H9 (cell line): Measurements from ENCODE around the gene OPN1SW. TPM values are rescaled to one million over a fixed set of nuclear protein-coding genes. Genes with fewer than 3 reads are reported as not detected.

Source experiments
- DNase-seq: peaks from one replicate; pipeline ENCODE4 v3.0.0-alpha.2; 2017
- H2AFZ ChIP-seq: one replicate; pipeline ENCODE4 v1.6.1; 2013; ENCODE audit warnings: mild to moderate bottlenecking, low read length, control low read depth, moderate library complexity
- H2AK5ac ChIP-seq: 2 replicates; pipeline ENCODE4 v1.6.1; 2013; ENCODE audit warnings: low read length, control low read depth, mixed read lengths; ENCODE audit not compliant: insufficient read length
- H2BK120ac ChIP-seq: one replicate; pipeline ENCODE4 v1.6.1; 2013; ENCODE audit warnings: low read depth, mild to moderate bottlenecking, low read length, control low read depth, inconsistent platforms; ENCODE audit not compliant: poor library complexity, severe bottlenecking
- H2BK12ac ChIP-seq: 2 replicates; pipeline ENCODE4 v1.6.1; 2013; ENCODE audit warnings: low read length, control low read depth, mixed read lengths, low read depth; ENCODE audit not compliant: insufficient read length
- H2BK15ac ChIP-seq: 2 replicates; pipeline ENCODE4 v1.6.1; 2013; ENCODE audit warnings: low read depth, low read length, control low read depth
- H2BK20ac ChIP-seq: one replicate; pipeline ENCODE4 v1.6.1; 2013; ENCODE audit warnings: low read depth, mild to moderate bottlenecking, low read length, control low read depth, inconsistent platforms; ENCODE audit not compliant: poor library complexity, severe bottlenecking
- H2BK5ac ChIP-seq: 2 replicates; pipeline ENCODE4 v1.6.1; 2013; ENCODE audit warnings: low read length, control low read depth, mixed read lengths; ENCODE audit not compliant: insufficient read length
- H3K14ac ChIP-seq: 2 replicates; pipeline ENCODE4 v1.6.1; 2013; ENCODE audit warnings: low read length, control low read depth; ENCODE audit not compliant: insufficient read depth
- H3K18ac ChIP-seq: 2 replicates; pipeline ENCODE4 v1.6.1; 2013; ENCODE audit warnings: low read depth, mild to moderate bottlenecking, mixed read lengths, low read length, control low read depth; ENCODE audit not compliant: insufficient read length
- H3K23ac ChIP-seq: 2 replicates; pipeline ENCODE4 v1.6.1; 2013; ENCODE audit warnings: low read length, control low read depth, mixed read lengths, low read depth; ENCODE audit not compliant: insufficient read length
- H3K23me2 ChIP-seq: 2 replicates; pipeline ENCODE4 v1.6.1; 2013; ENCODE audit warnings: low read depth, mild to moderate bottlenecking, mixed read lengths, low read length, control low read depth; ENCODE audit not compliant: insufficient read length, poor library complexity, severe bottlenecking
- H3K27ac ChIP-seq: 2 replicates; pipeline ENCODE4 v1.5.1; 2013; ENCODE audit warnings: low read length, control low read depth, mixed read lengths, low read depth; ENCODE audit not compliant: insufficient read length
- H3K27me3 ChIP-seq: 2 replicates; pipeline ENCODE4 v1.6.1; 2013; ENCODE audit warnings: low read length, control low read depth, inconsistent platforms; ENCODE audit not compliant: insufficient read depth
- H3K4ac ChIP-seq: 2 replicates; pipeline ENCODE4 v1.6.1; 2013; ENCODE audit warnings: low read depth, mild to moderate bottlenecking, control low read depth, inconsistent platforms, low read length, moderate library complexity
- H3K4me1 ChIP-seq: 2 replicates; pipeline ENCODE4 v1.6.1; 2013; ENCODE audit warnings: low read length, control low read depth, inconsistent platforms; ENCODE audit not compliant: insufficient read depth
- H3K4me2 ChIP-seq: 2 replicates; pipeline ENCODE4 v1.6.1; 2013; ENCODE audit warnings: low read length, control low read depth, mixed read lengths; ENCODE audit not compliant: insufficient read length, insufficient read depth
- H3K56ac ChIP-seq: 2 replicates; pipeline ENCODE4 v1.6.1; 2013; ENCODE audit warnings: low read depth, mild to moderate bottlenecking, mixed read lengths, low read length, control low read depth; ENCODE audit not compliant: insufficient read length
- H3K79me1 ChIP-seq: 2 replicates; pipeline ENCODE4 v1.6.1; 2013; ENCODE audit warnings: low read depth, mild to moderate bottlenecking, moderate library complexity, low read length, control low read depth, inconsistent platforms; ENCODE audit not compliant: insufficient read depth, poor library complexity, severe bottlenecking
- H3K79me2 ChIP-seq: 2 replicates; pipeline ENCODE4 v1.6.1; 2013; ENCODE audit warnings: low read length, control low read depth, inconsistent platforms; ENCODE audit not compliant: insufficient read depth
- H3K9ac ChIP-seq: 2 replicates; pipeline ENCODE4 v1.6.1; 2013; ENCODE audit warnings: low read length, control low read depth, mixed read lengths; ENCODE audit not compliant: insufficient read length; ENCODE audit errors: extremely low read depth
- H3K9me3 ChIP-seq: one replicate; pipeline ENCODE4 v1.6.1; 2013; ENCODE audit warnings: low read depth, low read length, inconsistent platforms; ENCODE audit not compliant: control insufficient read depth
- H3T11ph ChIP-seq: one replicate; pipeline ENCODE4 v1.6.1; 2013; ENCODE audit warnings: mild to moderate bottlenecking, low read length, control low read depth, inconsistent platforms
- H4K20me1 ChIP-seq: one replicate; pipeline ENCODE4 v1.6.1; 2013; ENCODE audit not compliant: control insufficient read depth, insufficient read length, insufficient read depth
- H4K5ac ChIP-seq: 2 replicates; pipeline ENCODE4 v1.6.1; 2013; ENCODE audit warnings: low read depth, mild to moderate bottlenecking, mixed read lengths, low read length, control low read depth; ENCODE audit not compliant: insufficient read length
- H4K8ac ChIP-seq: replicated peaks from 2 replicates; pipeline ENCODE4 v1.6.1; 2013; ENCODE audit warnings: low read length, control low read depth, mixed read lengths, low read depth; ENCODE audit not compliant: insufficient read length
- H4K91ac ChIP-seq: 2 replicates; pipeline ENCODE4 v1.6.1; 2013; ENCODE audit warnings: low read depth, mild to moderate bottlenecking, moderate library complexity, mixed read lengths, low read length, control low read depth; ENCODE audit not compliant: insufficient read length
- H3K27ac Mint-ChIP-seq, 3 experiments: 2 replicates in 2 of 3; 3 replicates in 1 of 3; pipeline ENCODE4 v1.8.0; 2020 to 2021; ENCODE audit warnings: mixed read lengths in 3 of 3, mild to moderate bottlenecking in 1 of 3, moderate library complexity in 1 of 3
- H3K27me3 Mint-ChIP-seq: 2 replicates; pipeline ENCODE4 v1.8.0; 2021; ENCODE audit warnings: low read depth, mild to moderate bottlenecking, moderate library complexity, mixed read lengths
- H3K36me3 Mint-ChIP-seq, 3 experiments: 2 replicates in 2 of 3; 3 replicates in 1 of 3; pipeline ENCODE4 v1.8.0; 2020 to 2021; ENCODE audit warnings: low read depth in 3 of 3, mixed read lengths in 3 of 3; ENCODE audit not compliant: insufficient read depth in 1 of 3
- H3K4me1 Mint-ChIP-seq, 2 experiments: 2 replicates each; pipeline ENCODE4 v1.8.0; 2020; ENCODE audit warnings: mixed read lengths in 2 of 2
- H3K4me3 Mint-ChIP-seq, 2 experiments: 2 replicates in 1 of 2; 3 replicates in 1 of 2; pipeline ENCODE4 v1.8.0; 2020 to 2021; ENCODE audit warnings: mild to moderate bottlenecking in 2 of 2, mixed read lengths in 2 of 2, moderate library complexity in 1 of 2
- H3K9me3 Mint-ChIP-seq, 2 experiments: 2 replicates in 1 of 2; 3 replicates in 1 of 2; pipeline ENCODE4 v1.8.0; 2020; ENCODE audit warnings: mild to moderate bottlenecking in 2 of 2, mixed read lengths in 2 of 2, moderate library complexity in 1 of 2
- WGBS: extraction: QIAGEN DNeasy Blood & Tissue Kit; methylation state at CpG from one replicate; pipeline ENCODE4 v1.1.7; 2013; ENCODE audit warnings: missing lambda C conversion rate, low lambda C conversion rate, mixed read lengths; ENCODE audit not compliant: insufficient read length; ENCODE audit errors: extremely low coverage; 5-methylcytosine and 5-hydroxymethylcytosine counted together
- total RNA-seq: library from RNA; stranded (reverse); gene quantifications from 2 replicates; pipeline ENCODE4 v1.2.1, GENCODE V29; 2021
- TF ChIP-seq, protein P1 (sequence below): fragments of 200-600 bp; sonication (generic); conservative IDR thresholded peaks from 3 replicates; pipeline ENCODE4 v1.8.0; 2021; ENCODE audit warnings: antibody characterized with exemption, mild to moderate bottlenecking

Gene OPN1SW
- total RNA-seq, 1 experiment from 2014 or later, result not detected

DNA sequence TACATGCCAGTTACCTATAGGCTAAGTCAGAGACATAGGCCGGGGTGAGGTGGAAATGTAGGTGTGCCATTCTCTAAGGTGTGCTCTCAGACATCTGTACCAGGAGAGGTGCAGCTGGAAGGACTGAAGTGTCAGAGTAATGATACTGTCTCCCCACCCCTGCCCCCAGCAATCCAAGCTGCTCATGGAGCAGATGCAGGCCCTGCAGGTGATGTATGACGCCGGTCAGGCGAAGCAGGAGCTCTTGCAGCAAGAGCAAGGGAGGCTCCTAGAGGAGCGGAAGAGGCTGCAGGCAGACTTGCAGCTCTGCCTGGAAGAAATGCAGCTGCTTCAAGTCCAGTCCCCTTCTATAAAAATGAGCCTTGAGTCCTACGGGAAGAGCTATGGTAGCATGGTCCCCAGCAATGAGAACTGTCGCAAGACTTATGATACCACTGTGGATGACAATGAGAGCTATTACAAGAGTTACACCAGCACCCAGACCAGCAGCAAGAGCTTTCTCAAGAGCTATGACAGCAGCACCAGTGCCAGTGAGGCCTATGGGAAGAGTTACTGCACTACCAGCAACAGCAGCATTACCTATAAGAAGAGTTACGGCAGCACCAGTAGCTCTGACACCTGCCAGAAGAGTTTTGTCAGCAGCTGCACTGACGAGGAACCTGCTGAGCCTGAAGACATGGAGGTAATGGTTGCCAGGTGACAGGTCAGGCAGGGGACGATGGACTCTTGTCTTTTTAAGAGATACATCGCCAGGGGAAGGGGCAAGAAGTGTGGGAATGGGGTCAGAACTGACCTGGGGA is 36.2 kb upstream of the OPN1SW start:
- no peak overlapping the region for H3K23ac ChIP-seq
- no peaks in the 10 kb centered on the region for H3K9me3 ChIP-seq
- H3T11ph ChIP-seq, result no peak overlapping the region
- H2AK5ac ChIP-seq, result no peak overlapping the region
- H3K4me2 ChIP-seq, result no peak overlapping the region
- H3K18ac ChIP-seq, result no peak overlapping the region
- no peaks in the 10 kb centered on the region for H3K79me1 ChIP-seq
- H4K5ac ChIP-seq, result no peak overlapping the region
- no peak overlapping the region for H3K27ac ChIP-seq
- no peak overlapping the region for H3K9ac ChIP-seq
- H3K27ac Mint-ChIP-seq, result no peak overlapping the region
- H3K23me2 ChIP-seq, result no peaks in the 10 kb centered on the region
- no peaks in the 10 kb centered on the region for H3K79me2 ChIP-seq
- no peaks in the 10 kb centered on the region for H3K27me3 Mint-ChIP-seq
- no peak overlapping the region for H3K56ac ChIP-seq
- H2BK12ac ChIP-seq, result no peak overlapping the region
- H3K4me1 ChIP-seq, result 0 out of 2 replicates have a peak, but pooled peaks cover 3% of the 10 kb centered on the region
- H4K20me1 ChIP-seq, result no peaks in the 10 kb centered on the region
- no peak overlapping the region for H4K8ac ChIP-seq
- H2BK15ac ChIP-seq, result no peak overlapping the region
- no peak overlapping the region for H2AFZ ChIP-seq
- no peak overlapping the region for H3K4ac ChIP-seq
- no peaks in the 10 kb centered on the region for H3K27me3 ChIP-seq
- H2BK20ac ChIP-seq, result no peak overlapping the region
- no peak overlapping the region for H2BK120ac ChIP-seq
- no CpG with 5 or more reads among the region's 11 CpGs for WGBS
- DNase-seq, result no peak
- H3K14ac ChIP-seq, result no peak overlapping the region; the same call in 1 of the 2 replicates
- H2BK5ac ChIP-seq, result no peak overlapping the region
- H3K36me3 Mint-ChIP-seq, result peaks cover 3 to 39% (median 14%) of the 10 kb centered on the region in 3 experiments; a peak in 6 of 7 replicates
- H3K9me3 Mint-ChIP-seq, result no peaks in the 10 kb centered on the region
- TF ChIP-seq, protein P1, sequence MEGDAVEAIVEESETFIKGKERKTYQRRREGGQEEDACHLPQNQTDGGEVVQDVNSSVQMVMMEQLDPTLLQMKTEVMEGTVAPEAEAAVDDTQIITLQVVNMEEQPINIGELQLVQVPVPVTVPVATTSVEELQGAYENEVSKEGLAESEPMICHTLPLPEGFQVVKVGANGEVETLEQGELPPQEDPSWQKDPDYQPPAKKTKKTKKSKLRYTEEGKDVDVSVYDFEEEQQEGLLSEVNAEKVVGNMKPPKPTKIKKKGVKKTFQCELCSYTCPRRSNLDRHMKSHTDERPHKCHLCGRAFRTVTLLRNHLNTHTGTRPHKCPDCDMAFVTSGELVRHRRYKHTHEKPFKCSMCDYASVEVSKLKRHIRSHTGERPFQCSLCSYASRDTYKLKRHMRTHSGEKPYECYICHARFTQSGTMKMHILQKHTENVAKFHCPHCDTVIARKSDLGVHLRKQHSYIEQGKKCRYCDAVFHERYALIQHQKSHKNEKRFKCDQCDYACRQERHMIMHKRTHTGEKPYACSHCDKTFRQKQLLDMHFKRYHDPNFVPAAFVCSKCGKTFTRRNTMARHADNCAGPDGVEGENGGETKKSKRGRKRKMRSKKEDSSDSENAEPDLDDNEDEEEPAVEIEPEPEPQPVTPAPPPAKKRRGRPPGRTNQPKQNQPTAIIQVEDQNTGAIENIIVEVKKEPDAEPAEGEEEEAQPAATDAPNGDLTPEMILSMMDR, result no peak
- H3K4me1 Mint-ChIP-seq, result peaks cover 0 to 6% of the 10 kb centered on the region in 2 experiments; a peak in 3 of 4 replicates
- H3K4me3 Mint-ChIP-seq, result no peak overlapping the region
- no peak overlapping the region for H4K91ac ChIP-seq
